Subcutaneous adipose tissue (tissue), 4 donors: ENCODE results near the gene ZFAND6. TPM values are rescaled to one million over a fixed set of nuclear protein-coding genes. Genes with fewer than 3 reads are reported as not detected.

Experiments used
- CTCF ChIP-seq: fragments of 450-650 bp; IDR thresholded peaks from one replicate; pipeline ENCODE4 v1.5.1; 2016; ENCODE audit warnings: low read depth, mild to moderate bottlenecking, control low read depth, antibody characterized with exemption, moderate library complexity
- total RNA-seq, 4 donors: library from RNA; depleted of rRNA; stranded (reverse); fragments of >200 nt; gene quantifications; one replicate each; pipeline ENCODE4 v1.1.0, GENCODE V29; 2016

Gene ZFAND6
- total RNA-seq, 4 donors from 2014 or later, result 107 to 155 (median 140) TPM

- TF ChIP-seq CTCF, result no peak
These were observed 94.4 kb downstream of the ZFAND6 start for GRCh38 chr15:80153900-80154299.

DNA sequence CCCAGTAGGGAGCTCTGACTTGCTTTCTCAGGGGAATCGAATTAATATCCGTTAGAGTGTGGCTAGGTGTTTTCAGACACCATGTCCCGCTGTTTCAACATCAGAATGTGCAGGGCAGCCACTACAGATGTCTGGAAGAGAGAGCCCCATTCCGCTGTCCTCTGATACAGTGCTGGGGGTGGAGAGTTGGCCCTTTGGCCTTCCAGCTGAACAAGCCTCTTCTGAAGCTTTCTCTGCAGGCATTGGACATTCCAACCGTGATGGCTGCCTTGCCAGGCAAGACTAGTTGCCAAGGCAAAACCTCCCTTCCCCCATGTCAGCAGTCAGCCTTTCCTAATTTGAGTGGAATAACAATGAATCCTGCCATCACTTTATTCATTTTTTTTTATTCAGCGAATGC is 94.9 kb downstream of the ZFAND6 start:
- no peak for TF ChIP-seq CTCF

GRCh38 chr15:80155001-80155377 is 95.5 kb downstream of the ZFAND6 start:
- TF ChIP-seq CTCF, result no peak

DNA sequence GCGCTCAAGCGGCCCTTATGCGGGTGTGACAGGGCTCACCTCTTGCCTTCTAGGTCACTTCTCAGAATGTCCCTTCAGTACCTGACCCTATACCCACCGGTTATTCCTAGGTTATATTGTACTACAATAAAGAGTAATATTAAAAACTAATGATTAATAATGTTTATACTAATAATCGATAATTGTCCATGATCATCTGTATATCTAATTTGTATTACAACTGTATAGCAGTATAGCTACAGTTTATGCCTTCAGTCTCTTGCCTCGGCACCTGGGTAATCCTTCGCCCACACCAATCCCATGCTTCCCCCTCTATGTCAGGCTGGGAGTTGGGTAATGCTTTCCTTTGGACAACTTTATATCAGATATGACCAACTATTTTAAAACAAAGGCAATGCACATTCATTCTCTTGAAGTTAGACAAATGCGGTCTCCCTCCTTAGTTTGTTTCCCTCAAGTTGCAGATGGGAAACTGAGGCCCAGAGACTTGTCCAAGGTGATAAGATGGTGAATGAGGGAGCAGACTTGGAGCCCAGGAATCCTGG is 96.8 kb downstream of the ZFAND6 start:
- TF ChIP-seq CTCF, result no peak

GRCh38 chr15:80157215-80157614 is 97.7 kb downstream of the ZFAND6 start:
- no peak for TF ChIP-seq CTCF

DNA sequence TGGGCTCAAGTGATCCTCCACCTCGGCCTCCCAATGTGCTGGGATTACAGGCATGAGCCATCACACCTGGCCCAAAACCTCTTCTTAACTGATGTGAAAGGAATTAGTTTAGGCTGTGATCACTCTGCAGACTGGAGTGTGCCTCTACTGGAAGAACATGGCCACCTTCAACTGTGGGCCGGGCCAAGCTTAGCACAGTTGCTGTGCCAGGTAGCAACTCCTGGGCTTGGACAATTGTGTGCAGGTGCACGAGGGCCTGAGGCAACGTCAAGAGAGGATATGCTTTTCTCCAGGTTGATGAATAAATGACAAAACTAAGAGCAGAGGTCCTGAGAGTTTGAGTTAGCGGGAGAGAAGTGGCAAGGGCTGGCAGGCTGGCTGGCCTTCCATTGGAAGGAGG is 99.8 kb downstream of the ZFAND6 start:
- TF ChIP-seq CTCF, result no peak

GRCh38 chr15:80159811-80160569 is 100.5 kb downstream of the ZFAND6 start:
- no peak for TF ChIP-seq CTCF
